Measurements from ENCODE around the gene RTN1.

- TF ChIP-seq, protein P1, sequence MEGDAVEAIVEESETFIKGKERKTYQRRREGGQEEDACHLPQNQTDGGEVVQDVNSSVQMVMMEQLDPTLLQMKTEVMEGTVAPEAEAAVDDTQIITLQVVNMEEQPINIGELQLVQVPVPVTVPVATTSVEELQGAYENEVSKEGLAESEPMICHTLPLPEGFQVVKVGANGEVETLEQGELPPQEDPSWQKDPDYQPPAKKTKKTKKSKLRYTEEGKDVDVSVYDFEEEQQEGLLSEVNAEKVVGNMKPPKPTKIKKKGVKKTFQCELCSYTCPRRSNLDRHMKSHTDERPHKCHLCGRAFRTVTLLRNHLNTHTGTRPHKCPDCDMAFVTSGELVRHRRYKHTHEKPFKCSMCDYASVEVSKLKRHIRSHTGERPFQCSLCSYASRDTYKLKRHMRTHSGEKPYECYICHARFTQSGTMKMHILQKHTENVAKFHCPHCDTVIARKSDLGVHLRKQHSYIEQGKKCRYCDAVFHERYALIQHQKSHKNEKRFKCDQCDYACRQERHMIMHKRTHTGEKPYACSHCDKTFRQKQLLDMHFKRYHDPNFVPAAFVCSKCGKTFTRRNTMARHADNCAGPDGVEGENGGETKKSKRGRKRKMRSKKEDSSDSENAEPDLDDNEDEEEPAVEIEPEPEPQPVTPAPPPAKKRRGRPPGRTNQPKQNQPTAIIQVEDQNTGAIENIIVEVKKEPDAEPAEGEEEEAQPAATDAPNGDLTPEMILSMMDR (IDR thresholded peaks at IDR 0.05; ENCODE audit: insufficient read depth, low read length), result no peak
- TF ChIP-seq POLR2AphosphoS5 (IDR thresholded peaks at IDR 0.05; ENCODE audit: low read depth) (no peak), GABPA (IDR thresholded peaks at IDR 0.05; ENCODE audit: low read depth) (no peak)
These were observed 180.2 kb downstream of the RTN1 start for GRCh38 chr14:59690426-59690825.

All from HL-60 (cell line).